KMS-11 (cell line): ENCODE measurements around the gene PHACTR4.
A peak's percentile ranks its signal among the peaks of the same experiment; 100 is the strongest.
"Not testable (repeated sequence)": the region's sequence is repeated elsewhere in the genome, so short reads cannot be mapped to it uniquely, and the experiment has no call there.

Experiments used
- H2AFZ ChIP-seq: fragments of 200-600 bp; sonication (generic); 2 replicates; pipeline ENCODE4 v1.6.1; 2016; ENCODE audit warnings: antibody characterized with exemption, mixed run types, low read depth
- H3K27ac ChIP-seq: fragments of 200-600 bp; sonication (generic); 2 replicates; pipeline ENCODE4 v1.6.1; 2016; ENCODE audit warnings: mild to moderate bottlenecking, mixed run types
- H3K27me3 ChIP-seq: fragments of 200-600 bp; sonication (generic); 2 replicates; pipeline ENCODE4 v1.6.1; 2017; ENCODE audit warnings: mild to moderate bottlenecking, low read depth, mixed run types, moderate library complexity; ENCODE audit not compliant: insufficient read depth
- H3K36me3 ChIP-seq: fragments of 200-600 bp; sonication (generic); 2 replicates; pipeline ENCODE4 v1.6.1; 2017; ENCODE audit warnings: mild to moderate bottlenecking, mixed run types; ENCODE audit not compliant: insufficient read depth
- H3K4me1 ChIP-seq: fragments of 200-600 bp; sonication (generic); 2 replicates; pipeline ENCODE4 v1.6.1; 2016; ENCODE audit warnings: mild to moderate bottlenecking, low read depth, mixed run types; ENCODE audit not compliant: poor library complexity, severe bottlenecking
- H3K4me2 ChIP-seq: fragments of 200-600 bp; sonication (generic); 2 replicates; pipeline ENCODE4 v1.7.0; 2016; ENCODE audit warnings: mild to moderate bottlenecking, mixed run types
- H3K4me3 ChIP-seq: fragments of 200-600 bp; sonication (generic); IDR thresholded peaks from 2 replicates; pipeline ENCODE4 v1.6.1; 2017; ENCODE audit warnings: low read depth, low read length, mixed read lengths; ENCODE audit not compliant: insufficient read depth
- H3K79me2 ChIP-seq: fragments of 200-600 bp; sonication (generic); 2 replicates; pipeline ENCODE4 v1.6.1; 2016; ENCODE audit warnings: low read depth, mixed run types; ENCODE audit not compliant: insufficient read depth
- H3K9ac ChIP-seq: fragments of 200-600 bp; sonication (generic); 2 replicates; pipeline ENCODE4 v1.6.1; 2016; ENCODE audit warnings: mild to moderate bottlenecking, mixed run types
- H4K20me1 ChIP-seq: fragments of 200-600 bp; sonication (generic); 2 replicates; pipeline ENCODE4 v1.6.1; 2016; ENCODE audit warnings: mild to moderate bottlenecking, mixed run types; ENCODE audit not compliant: insufficient read depth
- TF ChIP-seq, protein P1 (sequence below): fragments of 200-600 bp; sonication (generic); conservative IDR thresholded peaks from 2 replicates; pipeline ENCODE4 v1.6.1; 2017; ENCODE audit warnings: low read depth, mild to moderate bottlenecking, antibody characterized with exemption, low read length, moderate library complexity, mixed read lengths

The PHACTR4 gene

DNA sequence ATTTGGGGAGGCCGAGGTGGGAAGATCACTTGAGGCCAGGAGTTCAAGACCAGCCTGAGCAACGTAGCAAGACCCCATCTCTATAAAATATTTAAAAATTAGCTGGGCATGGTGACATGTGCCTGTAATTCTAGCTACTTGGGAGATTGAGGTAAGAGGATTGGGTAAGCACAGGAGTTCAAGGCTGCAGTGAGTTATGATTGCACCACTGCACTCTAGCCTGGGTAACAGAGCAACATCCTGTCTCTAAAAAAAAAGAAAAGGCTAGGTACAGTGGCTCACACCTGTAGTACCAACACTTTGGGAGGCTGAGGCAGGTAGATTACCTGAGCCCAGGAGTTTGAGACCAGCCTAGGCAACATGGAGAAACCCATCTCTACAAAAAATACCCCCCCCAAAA, 100.6 kb downstream of the PHACTR4 start:
- H3K4me1 ChIP-seq, result peaks cover 12% of the 10 kb centered on the region

GRCh38 chr1:28479497-28479896, 110.0 kb downstream of the PHACTR4 start:
- not testable (repeated sequence) for H3K4me3 ChIP-seq, H3K4me2 ChIP-seq, H3K79me2 ChIP-seq, H3K9ac ChIP-seq, H3K36me3 ChIP-seq, H3K27me3 ChIP-seq, H4K20me1 ChIP-seq, H2AFZ ChIP-seq
- Histone ChIP-seq H3K4me1 (peaks cover 16% of the 10 kb centered on the region), H3K27ac (peak overlapping the region; percentile 38; the same call in 1 of the 2 replicates)

More for the DNA sequence above, 100.6 kb downstream of the PHACTR4 start:
- TF ChIP-seq, protein P1, sequence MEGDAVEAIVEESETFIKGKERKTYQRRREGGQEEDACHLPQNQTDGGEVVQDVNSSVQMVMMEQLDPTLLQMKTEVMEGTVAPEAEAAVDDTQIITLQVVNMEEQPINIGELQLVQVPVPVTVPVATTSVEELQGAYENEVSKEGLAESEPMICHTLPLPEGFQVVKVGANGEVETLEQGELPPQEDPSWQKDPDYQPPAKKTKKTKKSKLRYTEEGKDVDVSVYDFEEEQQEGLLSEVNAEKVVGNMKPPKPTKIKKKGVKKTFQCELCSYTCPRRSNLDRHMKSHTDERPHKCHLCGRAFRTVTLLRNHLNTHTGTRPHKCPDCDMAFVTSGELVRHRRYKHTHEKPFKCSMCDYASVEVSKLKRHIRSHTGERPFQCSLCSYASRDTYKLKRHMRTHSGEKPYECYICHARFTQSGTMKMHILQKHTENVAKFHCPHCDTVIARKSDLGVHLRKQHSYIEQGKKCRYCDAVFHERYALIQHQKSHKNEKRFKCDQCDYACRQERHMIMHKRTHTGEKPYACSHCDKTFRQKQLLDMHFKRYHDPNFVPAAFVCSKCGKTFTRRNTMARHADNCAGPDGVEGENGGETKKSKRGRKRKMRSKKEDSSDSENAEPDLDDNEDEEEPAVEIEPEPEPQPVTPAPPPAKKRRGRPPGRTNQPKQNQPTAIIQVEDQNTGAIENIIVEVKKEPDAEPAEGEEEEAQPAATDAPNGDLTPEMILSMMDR, result no peak
- Histone ChIP-seq H3K36me3 (no peaks in the 10 kb centered on the region), H3K27me3 (no peaks in the 10 kb centered on the region), H3K4me3 (no peak overlapping the region), H3K9ac (no peak overlapping the region), H3K79me2 (no peaks in the 10 kb centered on the region), H3K4me2 (no peak overlapping the region), H3K27ac (no peak overlapping the region), H4K20me1 (no peaks in the 10 kb centered on the region), H2AFZ (no peak overlapping the region)

- no peak overlapping the region for H3K9ac ChIP-seq
- no peak overlapping the region for H3K4me3 ChIP-seq
- H3K27me3 ChIP-seq, result no peaks in the 10 kb centered on the region
- no peaks in the 10 kb centered on the region for H4K20me1 ChIP-seq
- H3K4me1 ChIP-seq, result peaks cover 16% of the 10 kb centered on the region
- no peak overlapping the region; the same call in 1 of the 2 replicates for H3K4me2 ChIP-seq
- no peaks in the 10 kb centered on the region for H3K36me3 ChIP-seq
- H3K27ac ChIP-seq, result peak overlapping the region; percentile 38; the same call in 1 of the 2 replicates
- TF ChIP-seq, protein P1, result no peak
- no peaks in the 10 kb centered on the region for H3K79me2 ChIP-seq
- H2AFZ ChIP-seq, result no peak overlapping the region
Measured at GRCh38 chr1:28480308-28480707, 110.8 kb downstream of the PHACTR4 start.

DNA sequence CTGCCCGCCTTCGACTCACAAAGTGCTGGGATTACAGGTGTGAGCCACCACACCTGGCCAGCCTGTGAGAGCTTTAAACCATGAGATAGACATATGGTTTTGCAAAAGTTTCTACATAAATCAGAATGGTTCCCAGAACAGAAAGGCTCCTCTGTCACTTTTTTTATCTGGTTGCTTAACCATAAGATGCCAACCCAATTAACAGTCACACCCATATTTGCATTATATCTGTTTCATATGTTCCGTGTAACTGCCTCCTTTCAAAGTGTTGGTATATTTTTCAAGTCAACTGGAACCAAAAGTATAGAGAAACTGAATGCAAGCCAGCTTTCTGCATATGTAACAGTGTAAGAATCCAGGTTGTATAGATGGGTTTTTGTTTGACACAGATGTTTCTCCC, 112.6 kb downstream of the PHACTR4 start:
- Histone ChIP-seq H3K4me2 (no peak overlapping the region), H3K4me3 (no peak overlapping the region), H3K27me3 (no peaks in the 10 kb centered on the region), H3K4me1 (peaks cover 16% of the 10 kb centered on the region), H3K36me3 (no peaks in the 10 kb centered on the region), H3K79me2 (no peaks in the 10 kb centered on the region), H4K20me1 (no peaks in the 10 kb centered on the region), H2AFZ (no peak overlapping the region), H3K9ac (no peak overlapping the region), H3K27ac (no peak overlapping the region)
- TF ChIP-seq, protein P1, result no peak

DNA sequence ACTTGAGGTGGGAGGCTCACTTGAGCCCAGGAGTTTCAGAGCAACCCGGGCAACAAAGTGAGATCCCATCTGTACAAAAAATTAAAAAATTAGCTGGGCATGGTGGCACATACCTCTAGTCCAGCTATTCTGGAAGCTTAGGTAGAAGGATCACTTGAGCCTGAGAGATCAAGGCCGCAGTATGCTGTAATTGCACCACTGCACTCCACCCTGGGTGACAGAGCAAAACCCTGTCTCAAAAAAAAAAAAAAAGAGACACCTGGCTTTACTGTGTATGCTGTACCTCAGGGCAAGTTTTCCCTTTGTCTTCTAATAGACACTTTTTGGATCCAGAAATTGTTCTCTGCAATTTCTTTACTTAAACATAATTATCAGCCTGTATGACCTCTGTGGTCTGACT, 113.2 kb downstream of the PHACTR4 start:
- Histone ChIP-seq H3K4me2 (no peak overlapping the region), H3K36me3 (no peaks in the 10 kb centered on the region), H3K4me1 (peaks cover 16% of the 10 kb centered on the region), H3K27me3 (no peaks in the 10 kb centered on the region), H3K79me2 (no peaks in the 10 kb centered on the region), H4K20me1 (no peaks in the 10 kb centered on the region), H3K27ac (no peak overlapping the region), H3K4me3 (no peak overlapping the region), H2AFZ (no peak overlapping the region), H3K9ac (no peak overlapping the region)
- TF ChIP-seq, protein P1, result no peak
